Vagina (tissue), 2 donors: ENCODE measurements around the gene XKR7.

Experiments
- POLR2A ChIP-seq, 2 donors: fragments of 450-650 bp; IDR thresholded peaks; one replicate each; pipeline ENCODE4 v1.6.1; 2017; ENCODE audit warnings: antibody characterized with exemption in 2 of 2, mild to moderate bottlenecking in 2 of 2, moderate library complexity in 2 of 2
- TF ChIP-seq, protein P1 (sequence below), 3 experiments: fragments of 450-650 bp in 2 of 3; fragments of 200-600 bp in 1 of 3; sonication (generic) in 1 of 3; IDR thresholded peaks; one replicate each; pipeline ENCODE4 v1.5.1; 2017 to 2019; ENCODE audit warnings: antibody characterized with exemption in 3 of 3, mild to moderate bottlenecking in 2 of 3, moderate library complexity in 2 of 3

GRCh38 chr20:31919410-31920155 lies 48.4 kb upstream of the XKR7 start:
- TF ChIP-seq, protein P1, sequence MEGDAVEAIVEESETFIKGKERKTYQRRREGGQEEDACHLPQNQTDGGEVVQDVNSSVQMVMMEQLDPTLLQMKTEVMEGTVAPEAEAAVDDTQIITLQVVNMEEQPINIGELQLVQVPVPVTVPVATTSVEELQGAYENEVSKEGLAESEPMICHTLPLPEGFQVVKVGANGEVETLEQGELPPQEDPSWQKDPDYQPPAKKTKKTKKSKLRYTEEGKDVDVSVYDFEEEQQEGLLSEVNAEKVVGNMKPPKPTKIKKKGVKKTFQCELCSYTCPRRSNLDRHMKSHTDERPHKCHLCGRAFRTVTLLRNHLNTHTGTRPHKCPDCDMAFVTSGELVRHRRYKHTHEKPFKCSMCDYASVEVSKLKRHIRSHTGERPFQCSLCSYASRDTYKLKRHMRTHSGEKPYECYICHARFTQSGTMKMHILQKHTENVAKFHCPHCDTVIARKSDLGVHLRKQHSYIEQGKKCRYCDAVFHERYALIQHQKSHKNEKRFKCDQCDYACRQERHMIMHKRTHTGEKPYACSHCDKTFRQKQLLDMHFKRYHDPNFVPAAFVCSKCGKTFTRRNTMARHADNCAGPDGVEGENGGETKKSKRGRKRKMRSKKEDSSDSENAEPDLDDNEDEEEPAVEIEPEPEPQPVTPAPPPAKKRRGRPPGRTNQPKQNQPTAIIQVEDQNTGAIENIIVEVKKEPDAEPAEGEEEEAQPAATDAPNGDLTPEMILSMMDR (IDR thresholded peaks at IDR 0.05): no peak
- no peak for TF ChIP-seq POLR2A (IDR thresholded peaks at IDR 0.05)
